Hypothalamus (tissue), 51 donors: ENCODE measurements around the gene SAMD4B.
A peak's percentile ranks its signal among the peaks of the same experiment; 100 is the strongest.
"Not testable (repeated sequence)": the region's sequence is repeated elsewhere in the genome, so short reads cannot be mapped to it uniquely, and the experiment has no call there.

Experiments
- DNase-seq, 51 donors: peaks; one replicate each; lab custom pipeline; 2025; lab: John Stamatoyannopoulos, UW

Gene SAMD4B

DNA sequence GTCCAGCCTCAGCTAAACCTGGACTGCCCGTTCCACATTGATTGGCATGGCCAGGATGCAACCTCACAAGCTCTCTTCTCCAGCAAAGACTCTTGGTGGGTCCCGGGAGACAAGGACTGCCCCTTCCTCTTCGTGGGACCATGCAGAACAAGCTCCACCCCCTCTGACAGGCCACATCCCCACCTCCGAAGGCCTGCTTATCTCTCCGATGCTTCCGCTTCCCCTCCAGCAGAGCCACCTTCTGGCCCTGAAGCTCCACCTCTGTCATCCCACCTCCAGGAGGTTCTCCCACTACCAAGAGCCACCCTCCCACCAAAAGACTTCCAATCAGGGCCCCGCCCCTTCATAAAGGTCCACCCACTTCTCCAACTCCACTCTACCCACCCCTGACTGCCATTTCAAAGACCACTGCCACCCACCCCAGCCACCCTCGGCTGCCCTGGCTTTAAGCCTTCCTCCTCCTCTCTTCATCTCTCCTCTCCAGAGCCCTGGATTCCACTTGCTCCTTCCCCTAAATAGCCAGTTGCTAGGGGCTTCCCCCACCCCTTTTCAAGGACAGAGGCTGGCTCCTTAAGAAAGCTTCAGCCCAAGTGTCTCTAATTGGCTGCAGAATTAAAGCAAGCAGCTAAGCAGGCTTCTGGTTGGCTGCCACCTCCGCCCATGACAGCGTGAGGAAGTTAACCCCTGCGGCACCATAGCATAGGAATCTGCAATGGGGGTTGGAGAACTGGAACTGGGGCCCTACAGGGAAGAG is 31.5 kb upstream of the SAMD4B start:
- peak in 29 of 51 donors; percentile 10 to 64 (median 39) for DNase-seq

DNA sequence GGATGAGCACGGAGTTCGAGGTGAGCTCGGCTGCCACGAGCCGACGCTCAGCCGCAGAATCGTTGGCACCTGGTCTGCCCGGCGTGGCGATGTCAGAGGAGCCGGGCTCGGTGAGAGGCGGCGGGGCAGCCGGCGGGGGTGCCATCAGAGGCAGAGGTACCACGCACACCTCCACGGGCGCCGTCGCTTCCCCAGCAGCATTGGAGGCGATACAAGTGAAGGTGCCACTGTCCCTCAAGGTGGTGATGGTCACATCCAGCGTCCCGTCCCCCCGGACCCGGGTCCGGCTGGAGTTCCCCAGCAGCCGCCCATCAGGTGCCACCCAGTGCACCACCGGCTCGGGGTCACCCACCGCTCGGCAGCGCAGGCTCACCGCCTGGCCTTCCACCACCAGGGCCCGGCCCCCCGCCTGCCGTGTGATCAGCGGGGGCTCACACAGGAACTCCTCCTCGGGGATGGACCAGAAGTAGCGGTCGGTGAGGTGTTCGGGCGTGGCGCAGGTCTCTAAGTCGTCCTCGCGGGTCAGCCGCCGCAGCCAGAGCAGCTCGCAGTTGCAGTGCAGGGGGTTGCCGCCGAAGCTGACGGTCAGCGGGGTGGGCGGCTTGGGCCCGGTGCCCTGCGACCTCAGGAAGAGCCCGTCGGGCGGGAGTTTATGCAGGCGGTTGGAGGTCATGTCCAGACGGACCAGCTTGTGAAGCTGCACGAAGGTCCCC is 28.0 kb upstream of the SAMD4B start:
- DNase-seq, result no peak

DNA sequence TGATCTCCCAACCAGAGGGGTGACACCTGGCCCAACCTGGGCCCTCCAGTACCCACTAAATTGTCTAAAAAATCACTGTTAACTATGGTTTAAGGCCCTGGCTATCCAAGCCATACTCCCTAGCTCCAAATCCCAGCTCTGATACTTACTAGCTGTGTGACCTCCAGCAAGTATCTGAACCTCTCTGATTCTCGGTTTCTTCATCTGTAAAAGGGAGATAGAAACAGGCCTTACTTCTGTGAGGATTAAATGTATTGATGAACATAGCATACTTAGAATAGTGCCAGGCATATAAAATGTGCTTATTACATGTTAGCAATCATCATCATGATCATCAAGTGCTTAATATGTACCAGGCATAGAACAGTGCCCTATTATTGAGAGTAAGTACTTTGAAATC is 26.3 kb upstream of the SAMD4B start:
- DNase-seq, result no peak

DNA sequence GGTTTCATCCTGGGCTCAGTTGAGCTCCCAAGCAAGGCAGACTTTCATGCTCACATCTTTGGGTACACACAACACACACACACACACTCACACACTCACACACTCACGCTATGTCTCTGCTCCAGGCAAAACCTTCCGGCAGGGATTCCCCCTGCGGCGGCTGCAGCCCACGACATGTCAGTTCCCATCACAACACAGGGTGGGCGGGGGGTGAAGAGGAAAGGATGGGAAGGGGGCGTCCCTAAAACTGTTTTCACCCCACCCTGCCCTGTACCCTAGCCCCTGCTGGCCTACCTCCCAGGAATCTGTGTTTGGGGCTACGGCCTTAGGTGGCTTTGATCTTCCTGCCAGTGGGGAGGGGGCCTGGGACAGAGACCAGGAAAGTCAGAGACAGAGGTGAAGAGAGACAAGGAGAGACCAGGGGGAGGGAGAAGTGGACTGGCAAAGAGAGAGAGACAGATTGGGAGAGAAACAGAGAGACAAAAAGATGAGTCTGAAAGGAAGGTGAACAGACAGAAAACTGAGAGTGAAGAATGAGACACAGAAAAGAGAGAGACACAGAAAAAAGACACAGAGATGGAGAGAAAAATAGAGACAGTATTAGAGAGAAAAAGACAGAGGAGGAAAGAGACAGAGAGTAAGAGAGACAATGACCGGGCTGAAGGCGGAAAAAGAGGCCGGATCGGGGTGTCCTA is 25.4 kb upstream of the SAMD4B start:
- DNase-seq, result no peak

DNA sequence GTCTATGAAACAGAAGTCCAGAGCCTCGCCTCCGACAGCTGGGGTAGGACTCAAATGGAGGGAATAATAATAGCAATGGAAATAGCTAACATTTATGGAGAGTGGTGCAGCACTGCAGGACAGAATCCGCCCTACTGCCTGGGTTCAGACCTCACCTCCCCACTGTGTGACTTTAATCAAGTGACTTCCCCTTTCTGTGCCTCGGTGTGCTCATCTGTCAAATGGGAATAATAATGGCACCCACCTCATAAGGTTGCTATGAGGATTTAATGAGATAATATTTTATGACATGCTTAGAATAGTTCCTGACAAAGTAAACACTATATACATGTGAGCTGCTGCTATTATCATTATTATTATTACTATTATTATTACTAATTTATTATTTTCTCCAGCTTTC is 24.7 kb upstream of the SAMD4B start:
- no peak for DNase-seq

DNA sequence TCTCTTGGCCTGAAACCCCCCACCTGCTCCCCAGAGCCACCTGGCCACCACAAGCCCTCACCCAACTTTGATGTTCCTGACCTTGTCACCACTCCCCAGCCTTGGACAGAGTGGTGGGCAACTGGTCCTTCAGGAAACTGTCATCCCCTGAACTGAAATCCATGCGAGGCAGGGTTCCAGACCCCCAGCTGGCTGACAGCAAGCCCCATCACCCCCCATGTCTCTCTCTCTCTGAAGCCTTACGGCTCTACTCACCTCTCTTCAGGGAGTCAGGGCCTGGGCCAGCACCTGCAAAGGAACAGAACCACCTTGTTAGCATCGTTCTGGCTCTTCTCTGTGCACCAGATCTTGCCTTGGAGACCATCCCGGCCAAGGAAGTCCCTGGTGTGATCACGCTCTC is 24.1 kb upstream of the SAMD4B start:
- no peak for DNase-seq

DNA sequence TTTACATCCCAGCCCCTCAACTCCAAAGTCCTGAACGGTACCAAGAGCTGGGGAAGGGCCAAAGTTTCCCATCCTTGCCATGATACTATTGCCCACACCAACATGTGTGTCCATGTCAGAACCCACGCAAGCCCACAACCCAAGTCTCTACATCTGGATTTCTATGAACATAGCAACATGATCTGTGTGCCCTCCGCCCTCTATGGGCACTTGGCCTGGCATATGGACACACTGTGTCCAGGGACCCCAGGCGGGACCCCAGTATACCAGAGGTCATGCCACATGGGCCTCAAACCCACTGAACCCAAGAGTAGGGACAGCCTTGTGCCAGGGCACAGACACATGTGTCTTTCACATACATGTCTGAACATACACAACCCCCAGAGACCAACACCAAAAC is 23.5 kb upstream of the SAMD4B start:
- no peak for DNase-seq

DNA sequence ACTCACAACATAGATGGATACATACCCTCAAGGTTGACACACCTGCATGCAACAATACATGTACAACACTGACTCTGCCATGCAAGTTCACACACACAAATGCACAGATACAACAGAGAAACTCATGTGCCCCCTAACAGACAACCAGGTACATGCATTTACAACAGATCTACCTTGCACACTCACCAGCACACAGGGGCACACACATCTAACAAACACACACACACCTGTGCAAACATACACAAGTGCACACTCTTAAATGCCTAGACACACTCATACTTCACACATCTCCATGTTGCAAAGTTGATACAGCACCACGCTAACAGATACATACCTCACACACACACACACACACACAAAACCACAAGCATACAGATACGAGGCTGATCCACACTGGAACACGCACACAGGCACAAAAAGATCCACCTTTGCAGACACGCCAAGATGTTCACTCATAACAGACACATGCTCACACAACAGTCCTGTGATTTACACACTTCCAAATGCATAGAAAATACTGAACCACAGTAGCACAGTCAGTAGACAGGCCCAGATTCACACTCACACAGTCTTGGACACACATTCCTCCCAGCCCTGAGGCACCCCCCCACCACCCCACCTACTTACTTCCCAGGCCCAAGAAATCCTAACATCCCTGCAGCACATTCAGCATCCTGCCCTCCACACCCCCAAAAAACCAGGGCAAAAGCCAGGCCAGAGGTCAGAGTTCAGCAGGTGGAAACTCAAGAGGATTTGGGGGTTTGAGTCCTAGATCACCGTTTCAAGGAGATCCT is 22.9 kb upstream of the SAMD4B start:
- DNase-seq, result no peak

DNA sequence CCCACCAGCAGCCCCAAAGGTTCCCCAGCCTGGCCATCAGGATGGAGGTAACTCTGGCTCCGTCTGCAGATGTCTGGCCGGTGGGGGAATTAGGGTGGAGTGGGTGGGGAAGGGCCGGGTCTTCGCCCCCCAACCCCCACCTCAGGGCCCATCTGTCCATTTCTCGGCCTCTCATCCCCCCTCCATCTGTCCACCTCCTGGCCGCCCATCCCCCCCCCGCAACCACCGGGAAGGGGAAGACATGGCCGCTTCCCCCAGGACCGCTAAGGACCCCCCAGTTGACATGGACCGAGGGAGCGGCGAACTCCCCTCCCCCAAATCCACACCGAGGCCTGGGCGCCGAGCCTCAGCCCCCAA is 22.4 kb upstream of the SAMD4B start:
- peak in 1 of 51 donors; percentile 45 for DNase-seq

DNA sequence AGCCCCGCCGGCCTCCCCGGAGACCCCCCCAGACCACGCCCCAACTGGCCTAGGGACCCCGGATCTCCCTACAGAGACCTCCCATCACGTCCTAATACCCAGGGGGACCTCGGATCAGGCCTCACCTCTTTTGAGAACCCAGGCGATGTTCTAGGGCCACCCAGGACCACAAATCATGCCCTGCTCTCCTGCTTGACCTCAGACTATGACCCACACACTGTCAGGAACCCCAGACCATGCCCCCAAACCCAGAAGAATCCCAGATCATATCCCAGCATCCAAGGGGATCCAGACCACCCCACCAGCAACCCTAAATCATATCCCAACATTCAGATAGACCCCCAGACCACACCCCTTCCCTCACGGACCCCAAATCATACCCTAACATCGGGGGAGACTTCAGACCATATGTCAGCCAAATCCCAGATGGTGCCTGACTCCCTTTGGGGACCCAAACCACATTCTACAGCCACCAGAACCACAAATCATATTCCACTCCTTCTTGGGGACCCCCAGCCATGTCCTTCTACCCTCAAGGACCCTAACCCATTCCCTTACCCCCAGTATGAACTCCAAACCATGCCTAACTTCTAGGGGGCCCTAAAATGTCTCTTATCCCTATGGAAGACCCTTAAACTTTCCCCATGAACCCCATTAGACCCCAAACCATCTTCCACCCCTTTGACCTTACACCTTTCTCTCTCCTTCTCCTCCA is 20.9 kb upstream of the SAMD4B start:
- DNase-seq, result no peak

DNA sequence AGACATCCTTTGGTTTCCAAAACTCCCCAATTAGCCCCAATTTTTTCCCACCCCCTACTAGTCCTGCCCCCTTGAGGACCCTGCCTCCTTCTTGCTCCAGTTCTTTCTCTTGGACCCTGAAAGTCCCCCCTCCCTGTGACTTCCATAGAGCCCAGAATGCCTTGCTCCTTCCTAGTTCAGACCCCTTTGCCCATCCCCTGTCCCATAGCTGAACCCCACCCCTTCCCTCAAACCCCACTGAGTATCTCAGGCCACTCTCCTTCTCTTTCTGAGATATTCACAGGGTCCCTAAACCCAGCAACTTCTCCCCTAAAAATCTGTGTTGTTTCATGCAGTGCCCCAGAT is 20.4 kb upstream of the SAMD4B start:
- no peak for DNase-seq

DNA sequence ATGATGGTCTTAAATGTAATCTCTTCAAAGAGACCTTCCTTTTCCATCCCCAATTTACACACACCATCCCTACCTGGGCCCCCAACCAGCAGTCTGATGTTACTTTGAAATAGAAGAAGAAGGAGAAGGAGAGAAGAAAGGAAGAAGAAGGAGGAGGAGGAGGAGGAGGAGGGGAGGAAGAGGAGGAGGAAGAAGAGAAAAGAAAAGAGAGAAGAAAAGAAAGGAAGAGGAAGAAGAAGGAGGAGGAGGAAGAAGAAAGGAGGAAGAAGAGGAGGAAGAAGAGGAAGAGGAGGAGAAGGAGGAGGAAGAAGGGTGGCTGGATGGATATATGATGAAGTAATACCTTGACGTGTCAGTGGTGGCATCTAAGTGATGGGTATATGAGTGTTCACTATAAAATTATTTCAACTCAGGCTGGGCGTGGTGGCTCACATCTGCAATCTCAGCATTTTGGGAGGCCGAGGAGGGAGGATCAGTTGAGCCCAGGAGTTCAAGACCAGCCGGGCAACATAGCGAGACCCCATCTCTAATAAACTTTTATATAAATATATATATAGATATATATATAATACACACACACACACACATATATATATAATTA is 17.9 kb upstream of the SAMD4B start:
- DNase-seq, result no peak

DNA sequence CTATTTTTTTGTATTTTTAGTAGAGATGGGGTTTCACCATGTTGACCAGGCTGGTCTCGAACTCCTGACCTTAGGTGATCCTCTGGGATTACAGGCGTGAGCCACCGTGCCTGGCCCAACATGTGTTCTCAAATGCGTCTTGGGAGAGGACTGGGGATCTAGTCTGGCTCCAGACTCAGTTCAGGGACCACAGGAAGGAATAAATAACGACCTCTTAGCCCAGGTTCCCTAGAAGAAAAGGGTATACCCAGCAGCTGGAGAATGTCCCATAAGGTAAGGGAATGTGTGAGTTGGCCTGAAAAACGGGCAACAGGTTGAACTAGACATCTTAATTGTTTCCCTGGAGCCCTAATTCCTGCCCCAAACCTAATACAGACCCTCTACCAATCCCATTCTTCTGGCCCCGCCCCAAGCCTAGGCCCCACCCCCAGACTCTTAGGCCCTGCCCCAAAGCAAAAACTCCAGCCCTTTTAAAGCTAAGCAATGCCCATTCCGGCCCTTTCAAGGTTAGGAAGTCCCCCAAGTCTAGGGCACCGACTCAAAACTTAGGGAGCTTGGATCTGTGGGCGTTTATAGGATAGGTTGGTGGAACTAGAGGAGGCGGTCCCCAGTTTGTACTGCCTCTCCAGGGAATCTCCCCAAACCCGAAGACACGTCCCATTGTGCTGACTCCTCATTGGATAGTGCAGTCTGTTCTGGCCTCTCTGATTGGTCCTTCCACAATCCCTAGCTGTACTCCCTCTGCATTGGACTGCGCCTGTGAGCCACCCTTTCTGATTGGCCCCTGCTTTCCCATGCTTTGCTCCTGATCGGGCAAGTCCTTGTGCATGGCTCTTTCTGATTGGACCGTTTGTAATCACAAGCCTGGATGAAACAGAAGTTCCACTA is 16.2 kb upstream of the SAMD4B start:
- no peak for DNase-seq

DNA sequence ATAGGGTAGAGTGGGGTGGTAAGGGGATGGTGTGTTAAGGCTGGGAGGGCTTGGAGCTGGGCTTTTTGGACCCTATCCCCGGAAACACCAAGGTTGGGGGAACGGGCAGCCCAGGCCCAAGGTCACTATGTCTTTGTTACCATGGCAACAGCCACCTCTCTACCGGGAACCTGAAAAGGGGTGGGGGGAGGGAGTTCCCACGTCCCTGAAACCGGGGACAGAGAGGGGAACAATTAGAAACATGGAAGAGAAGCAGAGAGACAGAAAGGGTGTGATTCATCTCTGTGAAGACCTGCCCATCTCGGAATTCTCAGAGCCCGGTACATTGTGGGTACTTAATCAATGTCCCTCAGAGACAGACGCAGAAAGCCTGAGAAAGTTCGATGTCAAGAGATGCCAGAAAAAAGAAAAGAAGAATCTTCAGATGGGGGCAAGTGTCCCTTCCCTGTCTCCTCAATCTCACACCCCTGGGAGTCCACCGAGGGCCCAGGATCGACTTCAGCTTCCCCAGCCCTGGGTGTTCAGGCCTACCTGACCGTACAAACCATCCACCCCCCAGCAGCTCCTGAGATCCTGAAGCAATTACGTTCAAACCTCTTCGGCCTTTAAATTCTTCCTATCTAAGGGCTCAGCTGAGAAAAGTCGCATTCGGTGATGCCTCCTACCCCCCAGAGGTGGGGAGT is 14.7 kb upstream of the SAMD4B start:
- DNase-seq, result no peak

DNA sequence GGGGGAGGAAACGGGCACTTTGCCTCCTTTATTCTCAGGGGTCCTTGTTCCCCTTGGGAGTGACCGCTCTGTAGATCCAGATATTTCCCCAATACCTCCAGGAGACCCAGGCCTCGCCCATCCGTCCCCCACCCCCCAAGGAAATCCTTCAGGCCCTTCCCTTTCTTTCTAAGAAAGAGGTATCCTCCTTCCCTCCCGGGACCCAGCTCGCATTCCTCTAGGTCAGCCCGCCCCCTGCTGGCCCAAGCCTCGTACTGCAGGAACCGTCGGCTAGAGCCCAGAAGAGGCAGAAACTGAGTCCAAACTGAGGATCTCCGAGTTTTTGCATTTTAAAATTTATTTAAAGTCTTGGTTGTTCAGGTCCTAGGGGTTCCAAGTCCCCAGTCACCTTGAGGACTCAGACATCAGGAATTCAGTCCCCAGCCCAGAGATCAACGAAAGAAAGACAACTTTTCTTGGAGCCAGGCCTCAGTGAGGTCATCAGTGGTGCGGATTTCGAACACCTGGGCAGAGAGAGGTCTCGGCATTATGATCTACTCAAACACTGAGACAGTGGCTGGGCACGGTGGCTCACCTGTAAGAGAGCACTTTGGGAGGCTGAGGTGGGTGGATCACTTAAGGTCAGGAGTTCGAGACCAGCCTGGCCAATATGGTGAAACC is 14.0 kb upstream of the SAMD4B start:
- DNase-seq, result peak; percentile 11 to 92 (median 69)

DNA sequence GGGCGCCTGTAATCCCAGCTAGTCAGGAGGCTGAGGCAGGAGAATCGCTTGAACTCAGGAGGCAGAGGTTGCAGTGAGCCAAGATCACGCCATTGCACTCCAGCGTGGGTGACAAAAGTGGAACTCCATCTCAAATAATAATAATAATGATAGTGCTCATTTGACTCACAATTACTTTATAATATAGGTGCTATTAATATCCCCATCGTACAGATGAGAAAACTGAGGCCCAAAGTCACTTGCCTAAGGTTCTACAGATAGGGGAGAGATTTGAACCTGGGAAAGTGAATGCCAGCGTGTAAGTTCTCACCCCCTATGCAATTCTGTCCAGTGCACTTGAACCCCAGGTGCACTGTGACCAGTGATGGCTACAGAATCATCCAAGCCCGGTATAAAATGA is 12.3 kb upstream of the SAMD4B start:
- no peak for DNase-seq

DNA sequence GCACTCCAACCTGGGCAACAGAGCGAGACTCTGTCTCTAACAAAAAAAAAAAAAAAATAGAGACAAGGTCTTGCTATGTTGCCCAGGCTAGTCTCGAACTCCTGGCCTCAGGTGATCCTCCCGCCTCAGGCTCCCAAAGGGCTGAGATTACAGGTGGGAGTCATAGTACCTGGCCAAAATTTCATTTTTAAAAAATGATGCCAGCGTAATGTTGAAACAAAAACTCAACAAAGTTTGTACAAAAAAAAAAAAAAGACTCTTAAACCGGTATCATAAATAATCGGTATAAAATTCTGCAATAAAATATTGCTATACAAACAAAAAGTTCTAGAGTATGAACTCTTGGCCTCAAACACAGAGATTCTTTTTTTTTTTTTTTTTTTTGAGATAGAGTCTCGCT is 9.9 kb upstream of the SAMD4B start:
- DNase-seq, result no peak

DNA sequence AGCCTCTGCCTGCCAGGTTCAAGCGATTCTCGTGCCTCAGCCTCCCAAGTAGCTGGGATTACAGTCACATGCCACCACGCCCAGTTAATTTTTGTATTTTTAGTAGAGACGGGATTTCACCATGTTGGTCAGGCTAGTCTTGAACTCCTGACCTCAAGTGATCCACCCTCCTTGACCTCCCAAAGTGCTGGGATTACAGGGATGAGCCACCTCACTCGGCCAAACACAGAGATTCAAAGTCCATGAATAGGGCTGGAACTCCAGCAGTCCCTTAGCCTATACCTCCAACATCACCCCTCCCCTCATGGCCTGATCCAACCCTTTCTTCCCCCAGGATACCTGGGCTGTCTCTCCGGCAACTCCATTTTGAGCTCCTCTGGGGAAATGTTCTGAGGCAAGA is 9.5 kb upstream of the SAMD4B start:
- not testable (repeated sequence) for DNase-seq
